B cell (primary cell): ENCODE data around the gene ELK1. TPM values are rescaled to one million over a fixed set of nuclear protein-coding genes. Genes with fewer than 3 reads are reported as not detected.

Experiments
- ATAC-seq: fragments of 200-7000 bp; cut with Tn5 transposase; one replicate; pipeline ENCODE4 v1.10.0; 2021; ENCODE audit warnings: low read depth, mild to moderate bottlenecking, moderate number of reproducible peaks, moderate library complexity
- CTCF ChIA-PET: fragments of 350-600 bp; sonication (Branson Sonifier 250); formaldehyde crosslinking; loops from one replicate; lab custom pipeline; 2021; ENCODE audit warnings: antibody characterized with exemption, inconsistent platforms; lab: Charles Lee
- POLR2A ChIA-PET: fragments of 350-600 bp; sonication (Branson Sonifier 250); formaldehyde crosslinking; loops from one replicate; lab custom pipeline; 2021; ENCODE audit warnings: antibody characterized with exemption; lab: Charles Lee
- DNase-seq: peaks from one replicate; pipeline ENCODE4 v3.0.0; 2013
- H2AFZ ChIP-seq: 2 replicates; pipeline ENCODE4 v1.6.1; 2012; ENCODE audit warnings: mild to moderate bottlenecking, low read depth, low read length; ENCODE audit not compliant: insufficient read depth, poor library complexity, severe bottlenecking
- H3K27ac ChIP-seq, 2 donors: 1 replicate in 1 of 2; 2 replicates in 1 of 2; pipeline ENCODE4 v1.5.1; 2012 to 2013; ENCODE audit warnings: low read length in 2 of 2, mild to moderate bottlenecking in 2 of 2, moderate library complexity in 1 of 2
- H3K27me3 ChIP-seq, 4 experiments: fragments of 200-600 bp in 1 of 4; sonication (generic) in 1 of 4; replicated peaks in 1 of 4; 1 replicate in 2 of 4; 2 replicates in 2 of 4; pipeline versions ENCODE4 v1.6.1 to v1.7.0; 2013 to 2016; ENCODE audit warnings: low read length in 3 of 4, mild to moderate bottlenecking in 2 of 4, mixed read lengths in 1 of 4, moderate library complexity in 1 of 4; ENCODE audit not compliant: insufficient read depth in 4 of 4, control insufficient read depth in 3 of 4; ENCODE audit errors: control extremely low read depth in 1 of 4
- H3K36me3 ChIP-seq, 2 experiments: replicated peaks in 1 of 2; 1 replicate in 1 of 2; 2 replicates in 1 of 2; pipeline versions ENCODE4 v1.6.1 to v1.7.1; 2013; ENCODE audit warnings: low read length in 1 of 2; ENCODE audit not compliant: insufficient read depth in 2 of 2, control insufficient read depth in 1 of 2; ENCODE audit errors: control extremely low read depth in 1 of 2, extremely low read depth in 1 of 2
- H3K4me1 ChIP-seq, 2 donors: fragments of 200-600 bp in 1 of 2; sonication (generic) in 1 of 2; 1 replicate in 1 of 2; 2 replicates in 1 of 2; pipeline versions ENCODE4 v1.5.1 to v1.6.1; 2013 to 2017; ENCODE audit warnings: low read length in 2 of 2; ENCODE audit not compliant: control insufficient read depth in 2 of 2, insufficient read depth in 2 of 2
- H3K4me2 ChIP-seq: replicated peaks from 2 replicates; pipeline ENCODE3; 2012; ENCODE audit warnings: mild to moderate bottlenecking, low read depth, low read length; ENCODE audit not compliant: poor library complexity, severe bottlenecking
- H3K4me3 ChIP-seq, 5 experiments: fragments of 200-600 bp in 1 of 5; sonication (generic) in 1 of 5; 1 replicate in 3 of 5; 2 replicates in 2 of 5; pipeline versions ENCODE4 v1.5.1 to v1.7.0; 2011 to 2016; ENCODE audit warnings: low read length in 4 of 5, mild to moderate bottlenecking in 4 of 5, low read depth in 2 of 5, control low read depth in 1 of 5, moderate library complexity in 1 of 5; ENCODE audit not compliant: insufficient read depth in 1 of 5; ENCODE audit errors: control extremely low read depth in 1 of 5, extremely low read depth in 1 of 5
- H3K79me2 ChIP-seq: fragments of 200-600 bp; sonication (generic); one replicate; pipeline ENCODE4 v1.6.0; 2016; ENCODE audit warnings: low read length; ENCODE audit not compliant: control insufficient read depth, insufficient read depth
- H3K9ac ChIP-seq: fragments of 200-600 bp; sonication (generic); 2 replicates; pipeline ENCODE4 v1.6.1; 2017; ENCODE audit warnings: mild to moderate bottlenecking, low read length, moderate library complexity
- H3K9me3 ChIP-seq, 3 donors: one replicate each; pipeline versions ENCODE4 v1.6.1 to v1.7.1; 2013; ENCODE audit warnings: low read length in 2 of 3; ENCODE audit not compliant: control insufficient read depth in 2 of 3, insufficient read depth in 1 of 3; ENCODE audit errors: control extremely low read depth in 1 of 3
- H4K20me1 ChIP-seq: 2 replicates; pipeline ENCODE4 v1.6.0; 2012; ENCODE audit warnings: mild to moderate bottlenecking, low read length; ENCODE audit not compliant: insufficient read depth, control insufficient read depth, poor library complexity, severe bottlenecking
- H3K27ac Mint-ChIP-seq: one replicate; pipeline ENCODE4 v1.8.0; 2021; ENCODE audit warnings: mixed read lengths
- H3K27me3 Mint-ChIP-seq: one replicate; pipeline ENCODE4 v1.8.0; 2021; ENCODE audit warnings: mixed read lengths
- H3K4me1 Mint-ChIP-seq: one replicate; pipeline ENCODE4 v1.8.0; 2021; ENCODE audit warnings: mixed read lengths
- H3K4me3 Mint-ChIP-seq: one replicate; pipeline ENCODE4 v1.8.0; 2021; ENCODE audit warnings: mixed read lengths
- H3K9me3 Mint-ChIP-seq: one replicate; pipeline ENCODE4 v1.8.0; 2022; ENCODE audit warnings: mixed read lengths; ENCODE audit not compliant: insufficient read depth
- CTCF ChIP-seq: fragments of 200-600 bp; IDR thresholded peaks from one replicate; pipeline ENCODE4 v1.8.0; 2022; ENCODE audit warnings: antibody characterized with exemption, mild to moderate bottlenecking
- EZH2 ChIP-seq: IDR thresholded peaks from 2 replicates; pipeline ENCODE4 v1.6.1; 2012; ENCODE audit warnings: borderline replicate concordance, low read depth, mild to moderate bottlenecking, moderate library complexity, low read length; ENCODE audit not compliant: insufficient read depth, poor library complexity, severe bottlenecking
- WGBS: methylation state at CpG from one replicate; pipeline ENCODE4 v1.1.5; 2013; ENCODE audit warnings: missing lambda C conversion rate; ENCODE audit not compliant: insufficient coverage; 5-methylcytosine and 5-hydroxymethylcytosine counted together
- intact Hi-C: fragments of 100-400 bp; cut with micrococcal nuclease; formaldehyde crosslinking; loops from one replicate; pipeline ENCODE4 v1.10.0; 2022
- polyA plus RNA-seq: library from polyadenylated mRNA; depleted of rRNA; stranded (reverse); fragments of >200 nt; gene quantifications from 2 replicates; pipeline ENCODE4 v1.2.3, GENCODE V29; 2012
- total RNA-seq, 2 donors: library from RNA; stranded (reverse); fragments of 120-200 nt in 1 of 2; gene quantifications; 1 replicate in 1 of 2; 2 replicates in 1 of 2; pipeline versions ENCODE4 v1.2.3 to v1.2.4, GENCODE V29; 2013 to 2022

The ELK1 gene
- total and polyA plus RNA-seq, 2 donors (not counting 1 experiment from before 2014, with no cell fraction given) = 14.2 to 22.7 TPM

- no peak overlapping the region for H3K4me2 ChIP-seq
- no peak overlapping the region for H2AFZ ChIP-seq
- Mint-ChIP-seq H3K9me3 (no peaks in the 10 kb centered on the region), H3K27me3 (no peaks in the 10 kb centered on the region), H3K4me1 (no peaks in the 10 kb centered on the region), H3K4me3 (no peak overlapping the region), H3K27ac (no peak overlapping the region)
- no peaks in the 10 kb centered on the region for H3K79me2 ChIP-seq
- no peak for ATAC-seq
- CTCF ChIA-PET = no interaction called here
- H3K36me3 ChIP-seq = no peaks in the 10 kb centered on the region
- H3K4me1 ChIP-seq = no peaks in the 10 kb centered on the region
- H3K27ac ChIP-seq = no peak overlapping the region
- intact Hi-C loops = no loop called here
- no peaks in the 10 kb centered on the region for H3K9me3 ChIP-seq
- TF ChIP-seq CTCF = no peak
- H3K9ac ChIP-seq = no peak overlapping the region
- H3K4me3 ChIP-seq = no peak overlapping the region
- no peaks in the 10 kb centered on the region for H4K20me1 ChIP-seq
- POLR2A ChIA-PET = no interaction called here
- WGBS = 86% methylated on average over 5 of the region's 5 CpGs
- H3K27me3 ChIP-seq = no peaks in the 10 kb centered on the region
- no peak for DNase-seq
Observed at GRCh38 chrX:47590984-47591383, 59.4 kb downstream of the ELK1 start.

GRCh38 chrX:47587906-47588735 is 62.2 kb downstream of the ELK1 start:
- Histone ChIP-seq H3K27ac (no peak overlapping the region), H3K9me3 (no peaks in the 10 kb centered on the region), H4K20me1 (no peaks in the 10 kb centered on the region), H3K4me1 (no peaks in the 10 kb centered on the region), H2AFZ (no peak overlapping the region), H3K36me3 (no peaks in the 10 kb centered on the region), H3K79me2 (no peaks in the 10 kb centered on the region), H3K27me3 (no peaks in the 10 kb centered on the region), H3K4me2 (no peak overlapping the region), H3K4me3 (no peak overlapping the region), H3K9ac (no peak overlapping the region)
- CTCF ChIA-PET = no interaction called here
- Mint-ChIP-seq H3K4me1 (peaks cover 3% of the 10 kb centered on the region), H3K4me3 (no peak overlapping the region), H3K27me3 (no peaks in the 10 kb centered on the region), H3K27ac (no peak overlapping the region), H3K9me3 (no peaks in the 10 kb centered on the region)
- 88% methylated on average over 13 of the region's 16 CpGs for WGBS
- ATAC-seq = no peak
- DNase-seq = no peak
- intact Hi-C loops = no loop called here
- POLR2A ChIA-PET = no interaction called here
- TF ChIP-seq EZH2 = no peak
- TF ChIP-seq CTCF = no peak
